HepG2 (cell line): ENCODE results near the gene ZFTA. TPM values are rescaled to one million over a fixed set of nuclear protein-coding genes. Genes with fewer than 3 reads are reported as not detected.

Experiments used
- ATAC-seq: fragments of 200-7000 bp; cut with Tn5 transposase; 3 replicates; pipeline ENCODE4 v1.9.1; 2020; ENCODE audit warnings: mild to moderate bottlenecking, moderate library complexity
- BruUV-seq: library from RNA; stranded (reverse); fragments of 400-500 nt; replicated peaks from 2 replicates; lab custom pipeline; 2021; lab: Mats Ljungman, UMichigan
- CTCF ChIA-PET: fragments of 300-600 bp; formaldehyde crosslinking; extraction: SDS; loops from one replicate; lab custom pipeline; 2021; ENCODE audit warnings: low total read pairs, inconsistent platforms, low intra/inter-chr PET ratio; lab: Yijun Ruan, JAX
- POLR2A ChIA-PET: fragments of 350-600 bp; sonication (Branson Sonifier 250); formaldehyde crosslinking; loops from one replicate; lab custom pipeline; 2020; ENCODE audit warnings: antibody characterized with exemption, inconsistent platforms; lab: Yijun Ruan, JAX
- DNase-seq: peaks from one replicate; pipeline ENCODE4 v3.0.0-alpha.2; 2015; ENCODE audit warnings: low spot score
- FAIRE-seq: peaks from 3 replicates; lab custom pipeline; 2011; peaks lifted over from hg19 to GRCh38; lab: Jason Lieb, UNC
- H2AFZ ChIP-seq: one replicate; pipeline ENCODE4 v1.6.1; 2011; ENCODE audit warnings: low read length, inconsistent platforms
- H3K27ac ChIP-seq: fragments of 300-600 bp; 3 replicates; pipeline ENCODE4 v1.8.0; 2011; ENCODE audit warnings: mixed run types, mild to moderate bottlenecking, mixed read lengths, low read length, inconsistent platforms; ENCODE audit not compliant: insufficient read depth; ENCODE audit errors: extremely low read length
- H3K27me3 ChIP-seq, 2 experiments: fragments of 200-600 bp in 1 of 2; 2 replicates in 1 of 2; 3 replicates in 1 of 2; pipeline versions ENCODE4 v1.6.0 to v1.8.0; 2011; ENCODE audit warnings: low read length in 2 of 2, mild to moderate bottlenecking in 2 of 2, moderate library complexity in 2 of 2, inconsistent platforms in 1 of 2; ENCODE audit not compliant: insufficient read depth in 2 of 2, control insufficient read depth in 1 of 2
- H3K36me3 ChIP-seq, 2 experiments: fragments of 200-600 bp in 1 of 2; replicated peaks in 1 of 2; 2 replicates in 1 of 2; 3 replicates in 1 of 2; pipeline versions ENCODE4 v1.5.1 to v1.8.0; 2011; ENCODE audit warnings: low read length in 2 of 2, inconsistent platforms in 1 of 2; ENCODE audit not compliant: insufficient read depth in 2 of 2, control insufficient read depth in 1 of 2
- H3K4me1 ChIP-seq: 2 replicates; pipeline ENCODE4 v1.5.1; 2012; ENCODE audit warnings: low read length, inconsistent platforms; ENCODE audit not compliant: insufficient read depth
- H3K4me2 ChIP-seq: 2 replicates; pipeline ENCODE4 v1.6.0; 2011; ENCODE audit warnings: low read depth, low read length, inconsistent platforms
- H3K4me3 ChIP-seq, 3 experiments: fragments of 200-600 bp in 1 of 3; sonication (generic), shearing (Covaris generic) in 1 of 3; replicated peaks in 1 of 3; 2 replicates each; pipeline ENCODE4 v1.5.1; 2011 to 2016; ENCODE audit warnings: low read length in 3 of 3, inconsistent platforms in 2 of 3, low read depth in 2 of 3, mild to moderate bottlenecking in 2 of 3, control low read depth in 1 of 3, mixed read lengths in 1 of 3; ENCODE audit not compliant: insufficient read depth in 1 of 3
- H3K79me2 ChIP-seq: one replicate; pipeline ENCODE4 v1.6.1; 2011; ENCODE audit warnings: low read length, inconsistent platforms; ENCODE audit not compliant: insufficient read depth
- H3K9ac ChIP-seq: 2 replicates; pipeline ENCODE4 v1.6.0; 2011; ENCODE audit warnings: mild to moderate bottlenecking, low read depth, low read length, inconsistent platforms; ENCODE audit not compliant: insufficient read depth
- H3K9me3 ChIP-seq: 2 replicates; pipeline ENCODE4 v1.5.1; 2012; ENCODE audit warnings: mild to moderate bottlenecking, low read length
- H4K20me1 ChIP-seq: 2 replicates; pipeline ENCODE4 v1.6.0; 2011; ENCODE audit warnings: inconsistent platforms, mild to moderate bottlenecking, low read length, moderate library complexity; ENCODE audit not compliant: insufficient read depth
- MED13 ChIP-seq: sonication (generic); formaldehyde crosslinking; IDR thresholded peaks from 2 replicates; pipeline ENCODE4 v1.5.0; 2020; ENCODE audit warnings: missing genetic modification reagents
- MEIS1 ChIP-seq: sonication (generic); formaldehyde crosslinking; IDR thresholded peaks from 2 replicates; pipeline ENCODE4 v1.9.0; 2021; ENCODE audit warnings: mild to moderate bottlenecking, missing genetic modification reagents, moderate library complexity, borderline replicate concordance
- POLR2G ChIP-seq: fragments of 200-400 bp; formaldehyde crosslinking; IDR thresholded peaks from 2 replicates; pipeline ENCODE4 v1.6.1; 2018; ENCODE audit warnings: mild to moderate bottlenecking, low read depth, low read length, moderate library complexity
- RARA ChIP-seq: IDR thresholded peaks from 2 replicates; pipeline ENCODE4 v1.6.1; 2016; ENCODE audit warnings: missing genetic modification reagents, missing compliant biosample characterization
- RXRA ChIP-seq: sonication (generic); formaldehyde crosslinking; IDR thresholded peaks from 2 replicates; pipeline ENCODE4 v1.5.1; 2020; ENCODE audit warnings: missing genetic modification reagents
- TP53 ChIP-seq: sonication (generic); formaldehyde crosslinking; conservative IDR thresholded peaks from 2 replicates; pipeline ENCODE4 v1.4.0; 2020; ENCODE audit warnings: missing genetic modification reagents
- ZNF136 ChIP-seq: sonication (generic); formaldehyde crosslinking; IDR thresholded peaks from 2 replicates; pipeline ENCODE4 v1.8.1; 2022; ENCODE audit warnings: low read depth, mild to moderate bottlenecking, moderate library complexity, missing genetic modification reagents
- ZNF280D ChIP-seq: sonication (generic); formaldehyde crosslinking; IDR thresholded peaks from 2 replicates; pipeline ENCODE4 v1.5.1; 2020; ENCODE audit warnings: mild to moderate bottlenecking, missing genetic modification reagents
- ZNF333 ChIP-seq: sonication (generic); formaldehyde crosslinking; IDR thresholded peaks from 2 replicates; pipeline ENCODE4 v1.4.0; 2020; ENCODE audit warnings: mild to moderate bottlenecking, missing genetic modification reagents, borderline replicate concordance
- ZNF34 ChIP-seq: sonication (generic); formaldehyde crosslinking; IDR thresholded peaks from 2 replicates; pipeline ENCODE4 v1.4.0; 2020; ENCODE audit warnings: mild to moderate bottlenecking, missing genetic modification reagents, borderline replicate concordance
- ZNF407 ChIP-seq: sonication (generic); formaldehyde crosslinking; IDR thresholded peaks from one replicate; pipeline ENCODE4 v1.5.1; 2020; ENCODE audit warnings: mild to moderate bottlenecking, missing genetic modification reagents; ENCODE audit errors: not compliant biosample characterization
- WGBS: methylation state at CpG from one replicate; pipeline ENCODE4 v1.1.6; 2017; ENCODE audit warnings: low lambda C conversion rate; 5-methylcytosine and 5-hydroxymethylcytosine counted together
- in situ Hi-C: cut with HindIII; loops from 2 replicates; pipeline ENCODE4 v1.10.0; 2017; ENCODE audit warnings: low pct_unique_long_range_greater_than_20kb; ENCODE audit not compliant: extremely low pct_ligation_motif_present
- intact Hi-C: fragments of 100-400 bp; cut with micrococcal nuclease; formaldehyde crosslinking; loops from one replicate; pipeline ENCODE4 v1.10.0; 2022; ENCODE audit not compliant: unreplicated experiment
- polyA plus RNA-seq, 8 experiments: library from polyadenylated mRNA; depleted of rRNA in 3 of 8; stranded (reverse) in 7 of 8; unstranded in 1 of 8; fragments of >200 nt; fragmentation: Illumina TruSeq in 4 of 8; extraction: Trizol in 4 of 8; gene quantifications; 2 replicates each; pipeline versions ENCODE4 v1.2.1 to v1.2.3, GENCODE V29; 2011 to 2016; ENCODE audit warnings: low read depth in 4 of 8, missing spikeins in 1 of 8, mixed read lengths in 1 of 8; ENCODE audit not compliant: insufficient read depth in 1 of 8
- total RNA-seq, 5 experiments: library from RNA; depleted of rRNA; stranded (reverse); fragments of >200 nt; fragmentation: Illumina TruSeq; extraction: Trizol; gene quantifications; 2 replicates each; pipeline ENCODE4 v1.2.3, GENCODE V29; 2016; ENCODE audit warnings: low read depth in 1 of 5

The ZFTA gene
- total and polyA plus RNA-seq, 2 of the 13 experiments (the other 11 are each of a cell fraction or from before 2014, with no cell fraction given): 3.9 to 10.4 TPM

- no peak overlapping the region for H3K9ac ChIP-seq
- TF ChIP-seq RXRA: no peak
- no peak for TF ChIP-seq ZNF280D (CRISPR knock-in tag)
- no peak for TF ChIP-seq ZNF136 (CRISPR knock-in tag)
- TF ChIP-seq RARA (CRISPR knock-in tag): no peak
- TF ChIP-seq MEIS1 (CRISPR knock-in tag): no peak
- no peak for TF ChIP-seq ZNF34 (CRISPR knock-in tag)
- TF ChIP-seq MED13 (CRISPR knock-in tag): no peak
- TF ChIP-seq TP53: no peak
- no peak for TF ChIP-seq POLR2G
- TF ChIP-seq ZNF407: no peak
- no peak for TF ChIP-seq ZNF333 (CRISPR knock-in tag)
- TF ChIP-seq, all 625 proteins: peak for 0
- no peak overlapping the region for H3K27ac ChIP-seq
- peaks cover 7 to 25% of the 10 kb centered on the region in 2 experiments for H3K36me3 ChIP-seq
- no peak for DNase-seq
- BruUV-seq: no TSS peak
- H3K27me3 ChIP-seq: no peaks in the 10 kb centered on the region
- no peak overlapping the region for H2AFZ ChIP-seq
- ChIA-PET POLR2A (no interaction called here), CTCF (no interaction called here)
- H3K79me2 ChIP-seq: peaks cover 2% of the 10 kb centered on the region
- no peak overlapping the region for H3K4me3 ChIP-seq
- no peak for ATAC-seq
- H3K4me2 ChIP-seq: no peak overlapping the region
- intact Hi-C loops: no loop called here
- no peak for FAIRE-seq
- whole genome bisulfite sequencing: 95% methylated on average over 4 of the region's 4 CpGs
- peaks cover 11% of the 10 kb centered on the region for H3K4me1 ChIP-seq
- H4K20me1 ChIP-seq: no peaks in the 10 kb centered on the region
- in situ Hi-C loops: loop anchor here (25.0 kb wide), 1 partner anchor 262 kb away; the partner anchor contains the start of gene PLAAT5
- H3K9me3 ChIP-seq: no peaks in the 10 kb centered on the region
Observed at GRCh38 chr11:63749624-63750023, 19.0 kb downstream of the ZFTA start.
